HUDEP-2 (cell line): ENCODE results near the gene CTBP2.

Experiments
- DNase-seq, 76 experiments: peaks; one replicate each; lab custom pipeline; 2025; ENCODE audit not compliant: unreplicated experiment in 76 of 76; lab: John Stamatoyannopoulos, UW

The CTBP2 gene

DNA sequence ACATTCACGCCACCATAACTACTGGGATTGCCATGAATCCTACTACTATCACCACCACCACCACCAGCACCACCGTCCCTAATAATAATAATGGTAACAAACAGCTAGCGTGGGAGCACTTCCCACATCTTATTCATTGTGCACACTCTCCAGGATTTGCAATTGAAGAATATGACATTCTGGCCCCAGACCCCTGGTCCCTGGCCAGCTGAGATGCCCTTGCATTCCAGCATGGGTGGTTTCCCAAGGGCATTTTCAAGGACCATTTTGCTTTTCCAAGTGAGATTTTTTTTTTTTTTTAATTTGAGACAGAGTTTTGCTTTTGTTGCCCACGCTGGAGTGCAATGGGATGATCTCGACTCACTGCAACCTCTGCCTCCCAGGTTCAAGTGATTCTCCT lies 14.7 kb downstream of the CTBP2 start:
- no peak for DNase-seq

DNA sequence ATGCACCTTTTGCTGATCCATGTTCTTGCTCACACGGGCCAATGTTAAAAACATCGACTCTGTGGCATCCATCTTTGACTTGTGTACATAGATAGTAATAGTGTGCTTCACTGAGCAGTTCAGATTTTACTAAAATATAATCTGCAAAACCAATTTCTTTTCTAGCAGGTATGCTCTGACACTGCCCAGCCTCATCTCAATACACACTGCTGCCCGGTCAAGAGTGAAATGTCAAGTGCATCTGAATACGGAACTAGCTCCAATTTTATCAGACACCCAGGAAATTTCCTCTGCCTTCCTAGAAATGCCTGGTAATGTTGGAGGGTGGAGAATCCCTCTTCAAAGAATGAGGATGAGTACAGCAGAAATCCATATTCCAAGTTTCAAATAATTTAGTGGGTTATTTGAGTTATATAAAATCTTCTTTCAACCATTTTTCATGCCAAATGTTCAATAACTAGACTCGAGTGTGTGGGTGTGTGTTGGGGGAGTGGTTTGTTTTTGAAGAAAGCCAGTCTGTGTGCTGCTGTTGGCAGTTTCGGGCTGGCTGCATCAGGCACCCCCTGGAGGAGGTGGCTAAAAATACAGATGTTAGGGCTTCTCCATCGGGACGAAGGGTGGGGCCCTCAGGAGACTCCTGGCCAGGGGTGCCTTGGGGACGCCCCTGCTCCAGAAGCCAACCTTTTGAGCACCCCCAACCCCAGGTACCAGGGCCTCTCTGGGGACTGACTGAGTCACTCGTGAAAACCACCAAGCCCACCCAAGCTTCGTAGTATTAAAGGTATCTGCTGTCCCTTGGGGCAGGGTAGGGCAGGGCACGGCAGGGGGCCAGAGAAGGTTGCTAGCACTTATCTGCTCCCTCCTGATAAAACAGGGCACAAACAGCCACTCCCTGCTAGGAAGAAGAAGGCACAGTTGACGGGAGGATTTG lies 15.4 kb downstream of the CTBP2 start:
- peak; percentile 9 to 92 (median 80) for DNase-seq

DNA sequence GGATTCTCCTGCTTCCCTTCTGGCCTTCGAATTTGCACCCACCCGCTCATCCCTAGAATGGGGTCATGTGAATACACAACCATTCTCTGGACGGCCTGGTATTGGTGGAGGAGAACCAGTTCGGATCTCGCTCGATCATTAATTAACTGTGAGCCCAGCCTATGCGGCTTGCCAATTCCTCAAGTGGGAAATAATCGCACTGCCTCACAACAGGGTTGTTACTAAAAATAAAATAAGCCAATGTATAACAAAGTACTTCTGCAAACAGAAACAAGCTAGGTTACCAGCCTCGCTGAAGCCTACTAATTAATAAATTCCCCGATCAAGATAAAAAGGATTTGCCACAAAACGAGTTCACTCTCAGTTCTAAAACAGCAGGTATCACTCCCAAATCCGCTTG lies 16.2 kb downstream of the CTBP2 start:
- no peak for DNase-seq

DNA sequence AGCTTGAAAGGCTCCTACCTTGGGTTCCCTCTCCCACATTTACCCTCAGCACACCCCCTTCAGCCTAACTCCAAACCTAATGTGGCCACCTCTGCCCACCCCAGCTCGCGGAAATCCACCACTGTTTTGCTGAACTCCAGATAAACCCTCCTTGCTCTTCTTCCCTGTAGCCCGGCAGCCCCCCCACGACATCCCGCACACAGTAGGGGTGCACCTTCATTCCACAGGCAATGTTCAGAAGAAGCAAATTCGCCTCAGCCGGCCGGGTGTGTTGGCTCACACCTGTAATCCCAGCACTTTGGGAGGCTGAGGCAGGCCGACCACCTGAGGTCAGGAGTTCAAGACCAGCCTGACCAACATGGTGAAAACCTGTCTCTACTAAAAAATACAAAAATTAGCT lies 17.4 kb downstream of the CTBP2 start:
- no peak for DNase-seq

DNA sequence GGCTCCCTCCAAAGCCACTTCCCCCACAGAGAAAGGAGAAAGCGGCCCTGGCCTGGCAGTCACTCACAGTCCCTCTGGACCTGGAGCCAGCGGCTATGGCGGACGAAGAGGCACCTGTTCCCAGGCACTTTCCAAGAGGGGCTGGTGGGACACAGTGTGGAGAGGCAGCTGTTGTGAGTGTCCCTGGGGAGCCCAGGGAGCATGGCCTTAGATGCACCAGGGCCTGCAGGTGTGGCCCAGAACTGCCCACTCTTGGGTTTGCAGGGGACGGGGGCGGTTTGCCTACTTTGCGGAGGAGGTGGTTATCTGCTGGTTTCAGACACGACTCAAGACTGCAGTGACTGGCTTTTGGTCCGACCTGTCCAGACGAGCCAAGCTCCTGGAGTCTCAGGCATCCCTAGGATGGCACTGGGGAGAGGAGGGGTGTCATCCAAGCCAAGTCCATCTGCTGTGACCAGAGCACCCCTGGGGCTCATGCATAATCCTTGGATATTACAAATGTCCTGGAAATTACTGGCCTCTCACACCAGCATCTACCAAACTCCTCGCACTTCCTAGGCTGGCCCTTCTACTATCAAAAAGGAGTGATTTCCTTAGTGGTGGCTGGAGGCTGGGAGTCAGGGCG lies 18.4 kb downstream of the CTBP2 start:
- DNase-seq: peak in 72 of 76 experiments; percentile 5 to 85 (median 59)

DNA sequence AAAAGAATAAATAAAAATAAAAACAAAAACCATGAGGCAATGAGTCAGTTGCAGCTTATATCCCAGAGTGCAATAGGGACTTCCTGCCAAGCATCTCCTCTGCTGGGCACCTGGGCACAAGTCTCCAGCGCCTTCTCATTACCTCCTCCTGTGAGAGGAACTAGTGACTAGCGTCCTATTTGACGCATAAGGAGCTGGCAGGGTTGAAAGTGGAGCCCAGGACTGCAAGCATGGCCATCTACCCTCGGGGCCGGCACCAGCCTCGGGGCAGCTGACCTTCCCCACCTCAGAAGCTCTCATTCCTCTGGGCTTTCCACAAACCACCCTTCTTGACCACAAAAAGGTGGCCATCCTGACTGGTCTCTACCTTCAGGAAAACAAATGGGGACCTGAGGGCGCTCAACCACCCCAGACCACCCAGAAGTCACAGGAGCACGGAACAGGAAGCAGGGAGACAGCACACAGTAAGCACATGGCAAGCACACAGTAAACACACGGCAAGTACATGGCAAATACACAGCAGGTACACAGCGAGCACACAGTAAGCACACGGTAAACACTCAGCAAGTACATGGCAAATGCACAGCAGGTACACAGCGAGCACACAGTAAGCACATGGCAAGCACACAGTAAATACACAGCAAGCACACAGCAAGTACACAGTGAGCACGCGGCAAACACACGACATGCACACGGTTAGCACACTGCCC lies 19.1 kb downstream of the CTBP2 start:
- no peak for DNase-seq

DNA sequence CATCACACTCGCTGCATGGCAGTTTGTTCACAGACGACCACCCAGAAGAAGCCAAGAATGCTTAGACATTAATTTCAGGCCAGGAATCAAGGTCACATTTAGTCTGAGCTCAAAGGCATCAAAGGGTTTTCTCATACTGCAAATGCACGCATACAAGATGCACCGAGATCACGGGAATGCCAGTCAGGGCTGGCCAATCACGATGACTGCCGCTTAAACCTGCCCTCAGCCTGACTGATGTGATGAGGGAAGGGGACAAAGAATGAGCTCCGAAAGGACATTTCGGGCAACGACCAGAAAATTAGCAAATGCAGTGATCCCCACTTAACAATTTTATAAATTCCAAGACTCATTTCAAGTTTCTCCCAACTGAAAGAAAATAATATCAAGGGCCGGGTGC lies 20.2 kb downstream of the CTBP2 start:
- no peak for DNase-seq

DNA sequence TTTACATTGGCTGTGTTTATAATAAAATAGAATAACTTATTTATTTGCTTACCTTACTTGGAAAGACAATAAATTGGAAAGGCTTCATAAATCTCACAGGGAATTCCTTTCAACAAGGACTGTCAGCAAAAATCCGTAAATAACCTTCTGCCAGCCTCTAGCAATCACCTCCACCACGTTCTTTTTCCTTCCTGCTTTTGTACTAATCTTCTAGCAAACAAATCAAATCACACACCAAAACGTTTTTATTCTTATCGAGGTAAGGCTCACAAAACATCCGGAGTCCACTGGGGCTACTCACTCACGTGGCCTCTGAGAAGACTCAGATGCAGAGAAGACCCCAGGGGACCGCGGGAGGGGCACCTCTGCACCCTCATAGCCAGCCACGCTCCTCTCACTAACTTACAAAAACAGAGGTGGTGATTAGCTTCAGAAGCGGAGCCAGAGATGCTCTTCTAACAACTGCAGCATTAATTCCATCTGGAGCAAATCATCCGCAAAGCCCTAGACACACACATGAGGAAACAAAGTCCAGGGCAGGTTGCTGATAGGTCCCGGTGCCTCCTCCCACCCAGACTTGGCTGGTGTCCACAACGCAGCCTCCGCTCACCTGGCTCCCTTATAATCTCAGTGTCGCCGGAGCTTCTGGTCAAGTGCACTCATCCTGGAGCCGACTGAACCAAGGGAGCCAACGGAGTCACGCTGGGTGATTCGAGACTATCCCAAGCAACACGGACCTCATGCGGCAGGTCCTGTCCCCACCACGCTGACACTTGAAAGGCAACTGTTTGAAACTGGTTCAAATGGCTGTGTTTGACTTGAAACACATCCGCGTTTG lies 22.5 kb downstream of the CTBP2 start:
- no peak for DNase-seq

DNA sequence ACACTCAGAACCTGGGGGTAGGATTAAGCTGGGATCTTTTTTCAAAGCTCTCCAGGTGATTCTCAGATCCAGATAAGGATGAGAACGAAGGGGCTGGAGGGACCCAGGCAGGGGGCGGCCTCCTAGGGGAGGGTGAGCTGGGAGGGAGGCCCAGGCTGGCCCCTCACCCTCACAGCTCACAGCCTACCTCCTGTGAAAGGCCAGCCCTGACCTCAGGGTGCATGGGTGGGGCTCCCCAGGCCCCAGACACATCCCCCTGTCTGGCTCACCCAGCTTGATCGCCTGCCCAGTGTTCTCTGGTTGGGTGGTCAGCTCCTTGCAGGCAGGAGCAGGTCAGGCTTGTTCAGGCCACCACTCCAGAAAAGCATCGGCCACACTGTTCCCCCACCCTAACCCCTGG lies 24.3 kb downstream of the CTBP2 start:
- DNase-seq: no peak

DNA sequence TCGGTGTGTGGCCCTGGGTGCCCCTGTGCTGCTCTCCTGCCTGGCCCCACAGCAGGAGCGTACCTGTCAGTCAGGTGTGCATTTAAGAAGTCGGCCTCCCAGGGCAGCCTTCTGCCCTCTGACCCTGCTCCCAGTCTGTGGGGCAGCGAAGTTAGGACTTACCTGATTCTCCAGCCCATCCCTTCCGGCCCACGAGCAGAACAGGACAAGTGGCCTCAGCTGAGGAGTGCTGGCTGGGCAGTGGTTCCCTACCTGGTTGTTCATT lies 24.7 kb downstream of the CTBP2 start:
- DNase-seq: no peak

DNA sequence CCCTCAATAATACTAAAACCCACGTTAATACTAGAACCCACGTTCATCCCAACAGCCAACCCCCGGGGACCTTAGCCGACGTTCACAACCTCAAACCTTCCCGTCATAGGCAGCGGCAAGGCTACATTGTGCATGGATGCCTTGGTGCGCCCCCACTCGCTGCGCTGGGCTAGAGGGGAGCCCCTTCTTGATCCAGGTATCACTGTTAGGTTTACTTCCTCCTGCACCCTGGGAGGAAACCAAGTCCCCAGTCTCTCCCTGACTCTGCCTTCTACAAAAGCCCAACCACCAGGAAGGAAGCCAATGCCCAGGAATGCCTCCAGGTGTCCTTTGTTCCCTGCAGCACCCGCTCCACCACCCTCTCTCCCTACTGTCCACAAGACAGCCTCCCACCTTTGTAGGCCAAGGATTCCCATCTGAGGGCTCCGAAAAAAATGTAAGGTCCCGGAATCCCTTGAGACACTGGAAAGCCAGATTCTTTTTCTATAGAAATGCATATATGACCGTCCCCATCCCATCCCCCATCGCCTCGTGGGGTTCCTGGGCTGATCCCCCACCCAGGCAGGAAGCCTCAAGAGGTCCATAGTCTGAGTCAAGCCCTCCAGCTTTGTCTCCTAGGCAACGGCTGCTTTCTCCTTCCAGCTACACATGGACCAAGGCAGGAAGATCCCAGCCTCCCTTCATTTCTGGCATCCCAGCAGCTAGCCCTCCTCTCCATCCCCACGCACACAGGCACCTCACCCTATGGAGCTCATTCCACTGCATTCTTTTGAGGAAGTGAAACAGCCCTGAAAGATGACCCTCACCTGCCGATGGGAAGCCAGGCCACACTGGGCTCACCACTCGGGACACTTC lies 25.2 kb downstream of the CTBP2 start:
- DNase-seq: no peak

DNA sequence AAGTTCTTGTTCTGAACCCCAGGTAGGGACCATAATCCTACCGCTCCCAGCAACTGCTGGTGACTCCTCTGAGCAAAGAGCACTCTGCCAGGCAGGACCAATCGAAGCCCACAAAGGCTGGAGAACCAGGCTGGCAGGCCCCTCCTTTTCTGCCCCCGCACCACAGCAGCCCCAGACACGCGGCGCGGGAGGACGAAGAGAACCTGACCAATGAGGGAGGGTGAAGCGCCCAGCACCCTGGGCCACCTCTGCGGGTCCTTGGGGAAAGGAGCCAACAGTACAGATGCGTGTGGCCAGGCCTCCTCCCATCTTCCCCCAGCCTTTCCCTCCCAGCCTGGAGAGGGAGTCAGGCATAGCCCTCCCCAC lies 25.9 kb downstream of the CTBP2 start:
- no peak for DNase-seq

DNA sequence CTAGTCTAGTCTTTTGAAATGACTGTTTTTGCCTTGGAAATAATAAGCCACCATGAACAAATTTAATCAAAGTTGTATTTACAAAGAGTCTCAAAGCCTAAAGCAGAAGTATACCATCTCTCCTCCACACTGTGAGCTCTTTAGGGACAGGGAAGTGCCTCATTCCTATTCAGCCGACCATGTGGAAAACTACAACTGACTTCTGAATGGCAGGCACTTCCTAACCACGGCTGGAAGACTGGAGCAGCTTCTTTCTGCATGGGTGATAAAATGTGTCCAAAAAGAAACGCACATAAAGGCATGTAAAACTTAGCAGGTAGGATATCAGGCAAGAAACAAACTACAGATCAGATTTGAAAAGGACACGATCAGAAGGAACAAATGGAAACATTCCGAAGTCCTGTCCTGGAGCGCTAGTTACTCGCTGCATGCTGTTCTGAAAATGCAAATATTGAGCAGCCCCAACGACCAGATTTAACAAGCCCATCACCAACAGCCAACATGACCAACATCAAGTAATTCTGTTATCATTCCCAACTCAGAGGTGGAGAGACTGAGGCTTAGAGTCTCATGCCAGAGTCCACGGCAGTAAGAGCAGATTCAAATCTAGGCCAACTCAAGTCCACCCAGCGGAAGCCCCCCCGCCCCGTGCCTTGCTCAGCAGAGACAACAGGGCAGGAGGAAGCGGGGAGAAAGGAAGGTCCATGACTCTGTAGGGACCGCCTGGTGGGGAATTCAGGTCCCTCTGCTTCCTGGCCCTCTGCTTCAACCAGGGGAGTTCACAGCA lies 26.5 kb downstream of the CTBP2 start:
- DNase-seq: no peak

DNA sequence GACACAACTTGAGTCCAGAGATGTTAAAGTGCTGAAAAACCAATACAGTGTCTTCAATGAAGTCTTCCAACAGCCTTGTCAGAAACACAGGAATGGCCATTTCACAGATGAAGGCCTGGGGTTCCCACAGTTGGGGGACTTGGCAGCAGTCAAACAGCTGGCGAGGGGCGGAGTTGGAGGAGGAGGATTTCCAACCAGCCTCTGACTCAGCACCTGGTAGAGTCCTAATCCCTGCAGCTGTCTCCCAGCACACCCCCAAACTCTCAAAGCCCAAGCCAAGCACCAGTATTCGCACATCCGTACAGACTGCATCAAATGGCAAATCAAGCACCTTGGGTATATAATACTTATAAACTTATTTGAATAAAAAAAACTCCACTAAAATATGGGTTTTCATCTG lies 28.0 kb downstream of the CTBP2 start:
- no peak for DNase-seq

DNA sequence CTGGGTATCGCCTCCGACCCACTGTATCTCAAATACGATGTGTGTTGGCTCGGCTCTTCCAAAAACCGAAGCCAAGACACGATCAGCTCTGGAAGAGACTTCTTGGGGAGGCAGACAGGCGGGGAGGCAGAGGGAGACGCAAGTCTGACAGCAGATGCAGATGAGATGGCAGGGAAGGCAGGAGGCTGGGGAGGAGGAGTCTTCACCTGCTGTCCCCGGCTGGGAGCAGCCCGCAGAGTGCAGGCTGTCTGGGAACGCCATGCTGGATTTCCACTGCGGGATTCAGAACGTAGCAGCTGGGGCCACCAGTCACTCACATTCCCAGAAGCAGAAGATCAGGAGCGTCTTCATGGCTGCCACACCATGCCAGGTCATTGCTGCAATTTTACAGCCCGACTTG lies 29.4 kb downstream of the CTBP2 start:
- no peak for DNase-seq

DNA sequence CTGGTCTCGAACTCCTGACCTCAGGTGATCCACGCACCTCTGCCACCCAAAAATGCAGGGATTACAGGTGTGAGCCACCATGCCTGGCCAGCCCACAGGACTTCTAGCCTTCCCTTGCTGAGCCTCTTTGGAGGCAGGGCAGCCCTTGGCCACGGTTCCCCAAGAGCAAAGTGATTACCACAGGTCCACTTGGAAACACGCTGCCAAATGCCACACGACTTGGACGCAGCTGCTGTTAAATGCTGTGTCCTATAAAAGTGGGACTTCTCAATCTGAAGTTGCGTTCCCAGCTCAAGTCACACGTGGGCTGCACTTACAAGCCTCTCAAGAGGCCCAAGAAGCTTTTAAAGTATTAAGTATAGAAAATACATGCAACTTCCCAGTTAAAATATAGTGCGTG lies 30.1 kb downstream of the CTBP2 start:
- DNase-seq: no peak

DNA sequence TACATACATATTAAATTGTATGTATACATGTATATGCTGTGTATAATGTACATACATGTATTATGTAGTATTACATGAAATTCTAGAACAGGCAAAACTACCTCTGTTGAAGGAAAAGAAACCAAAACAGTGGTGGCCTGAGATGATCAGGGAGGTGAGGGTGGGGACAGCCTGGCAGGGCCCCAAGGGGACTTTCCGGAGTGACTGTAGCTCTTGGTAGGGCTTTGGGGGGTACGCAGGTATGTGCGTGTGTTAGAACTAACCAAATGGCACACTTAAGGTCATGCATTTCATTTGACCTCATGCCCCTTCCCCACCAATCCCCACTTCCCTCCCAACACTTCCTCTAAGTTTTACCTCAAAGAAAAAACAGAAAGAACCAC lies 31.3 kb downstream of the CTBP2 start:
- no peak for DNase-seq

DNA sequence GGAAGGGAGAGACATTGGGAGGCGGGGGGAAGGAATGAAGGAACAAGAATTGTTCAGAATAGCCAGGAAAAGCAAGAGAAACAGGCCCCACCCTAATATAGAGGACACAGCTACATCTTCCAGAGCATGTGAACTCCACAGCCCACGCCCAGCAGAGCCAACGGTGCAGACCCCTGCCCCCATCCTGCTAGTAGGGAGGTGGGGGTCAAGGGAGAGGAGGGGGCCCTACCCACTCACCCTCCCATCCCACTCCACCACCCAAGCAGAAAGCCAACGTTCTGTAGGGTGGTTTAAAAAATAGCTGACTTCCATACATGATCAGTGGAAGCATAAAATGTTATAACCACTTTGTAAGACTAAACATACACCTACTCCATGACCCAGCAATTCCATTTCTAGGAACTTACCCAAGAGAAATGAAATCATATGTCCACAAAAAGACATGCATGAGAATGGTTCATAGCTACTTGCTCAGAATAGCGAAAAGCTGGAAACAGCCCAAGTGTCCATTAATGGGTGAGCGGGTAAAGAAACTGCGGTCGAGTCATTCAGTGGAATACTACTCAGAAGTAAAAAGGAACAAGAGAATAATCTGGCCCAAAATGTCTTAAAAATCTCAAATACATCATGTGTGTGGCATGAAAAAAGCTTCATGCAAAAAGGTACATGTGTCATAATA lies 31.8 kb downstream of the CTBP2 start:
- DNase-seq: no peak

DNA sequence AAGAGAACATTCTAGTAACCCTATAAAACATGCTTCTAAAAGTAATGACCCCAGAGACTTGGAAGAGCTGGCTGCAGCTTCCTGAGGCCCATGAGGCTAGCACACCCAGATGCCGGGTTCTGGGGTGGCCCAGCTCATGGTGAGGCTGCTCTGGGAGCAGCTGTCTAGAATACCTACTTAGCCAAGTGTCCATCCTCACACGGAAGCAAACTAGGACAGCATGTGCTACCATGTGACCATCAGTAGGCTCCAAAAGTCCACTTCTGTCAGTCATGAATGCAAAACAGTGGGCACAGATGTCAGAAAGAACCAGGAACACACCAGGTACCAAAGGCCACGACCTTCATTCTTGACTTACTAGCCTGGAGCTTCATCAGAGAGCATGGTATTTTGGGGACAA lies 32.4 kb downstream of the CTBP2 start:
- no peak for DNase-seq
